Non-pigmented ciliary epithelial cell (primary cell): ENCODE data around the gene NAP1L5.

Source experiments
- DNase-seq: peaks from one replicate; pipeline ENCODE4 v3.0.0-alpha.2; 2010; ENCODE audit warnings: low read depth

Gene NAP1L5

DNA sequence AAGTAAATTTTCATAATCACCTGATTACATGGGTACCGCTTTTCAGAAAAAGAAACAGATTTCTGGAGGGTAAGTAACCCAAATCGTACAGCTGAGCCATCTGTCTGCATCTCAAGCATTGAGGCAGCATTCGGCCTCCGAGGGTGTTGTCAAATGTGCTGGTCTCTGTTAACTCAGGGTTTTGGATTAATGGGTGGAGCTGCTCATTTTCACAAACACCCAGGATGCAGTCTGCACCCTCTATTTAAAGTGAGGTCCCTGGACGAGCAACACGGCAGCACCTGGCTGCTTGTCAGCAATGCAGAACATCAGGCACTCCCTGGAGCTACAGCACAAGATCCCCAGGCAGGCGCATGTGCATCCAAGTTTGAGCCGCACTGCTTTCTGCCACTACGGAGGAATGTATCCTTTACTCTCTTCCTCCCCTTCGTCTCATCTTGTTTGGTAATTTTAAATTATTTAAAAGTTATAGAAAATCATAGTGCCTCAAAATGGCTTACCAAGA is 24.7 kb upstream of the NAP1L5 start:
- DNase-seq, result no peak

DNA sequence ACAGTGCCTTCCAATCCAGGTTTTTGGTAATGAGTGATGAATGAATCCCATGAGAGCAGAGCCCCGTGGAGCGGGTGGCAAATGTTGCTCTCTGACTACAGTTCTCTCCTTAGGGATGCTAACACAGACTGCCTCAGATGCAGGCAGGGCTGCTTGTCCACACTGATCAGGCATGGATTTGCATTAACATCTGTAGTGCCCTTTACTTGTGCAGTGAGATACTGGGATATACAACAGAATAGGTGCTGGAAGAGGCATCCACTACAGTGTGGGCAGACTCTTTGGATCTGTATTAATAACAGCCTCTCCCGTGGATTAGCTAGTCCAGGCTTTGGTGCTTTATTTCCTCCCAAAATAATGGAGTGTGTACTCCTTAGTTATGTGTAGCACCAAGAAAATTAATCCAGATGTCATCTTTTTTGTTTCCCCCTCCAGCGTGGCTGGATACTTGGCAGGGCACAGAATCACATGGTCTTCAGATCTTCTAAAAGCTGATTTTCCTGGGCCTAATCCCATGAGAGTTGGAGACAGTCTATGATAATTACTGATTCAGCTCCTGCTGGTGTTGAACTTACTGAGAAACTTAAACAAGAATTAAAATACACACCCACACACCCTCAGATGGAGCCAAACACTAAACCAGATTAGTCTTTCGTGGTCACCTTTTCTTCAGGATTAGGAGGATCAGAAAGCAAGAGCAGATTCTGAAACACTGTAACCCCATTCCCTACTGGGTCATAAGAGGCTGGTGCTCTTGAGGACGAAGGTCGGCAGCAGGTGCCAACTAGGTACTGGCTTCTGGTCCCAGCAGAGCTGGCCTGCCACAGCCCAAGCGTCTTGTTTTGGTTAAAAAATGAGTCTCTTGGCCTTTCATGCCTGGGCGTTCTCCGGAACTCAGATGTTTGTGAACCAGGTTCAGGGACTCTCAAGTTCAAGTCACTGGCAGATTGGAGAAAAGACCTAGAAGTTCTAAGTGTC is 23.1 kb upstream of the NAP1L5 start:
- DNase-seq, result no peak

DNA sequence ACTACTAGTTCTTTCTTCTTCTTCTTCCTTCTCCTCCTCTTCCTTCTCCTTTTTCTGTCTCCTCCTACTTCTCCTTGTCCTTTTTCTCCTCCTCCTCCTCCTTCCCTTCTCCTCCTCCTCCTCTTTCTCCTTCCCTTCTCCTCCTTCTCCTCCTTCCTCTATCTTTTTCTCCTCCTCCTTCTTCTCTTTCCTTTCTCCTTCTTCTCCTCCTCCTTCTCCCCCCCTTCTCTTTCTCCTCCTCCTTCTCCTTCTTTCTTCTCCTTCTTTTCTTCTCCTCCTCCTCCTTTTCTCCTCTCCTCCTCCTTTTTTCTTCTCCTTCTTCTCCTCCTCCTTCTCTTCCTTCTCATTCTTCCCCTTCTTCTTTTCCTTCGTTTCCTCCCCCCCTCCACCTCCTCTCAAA is 21.8 kb upstream of the NAP1L5 start:
- no peak for DNase-seq

DNA sequence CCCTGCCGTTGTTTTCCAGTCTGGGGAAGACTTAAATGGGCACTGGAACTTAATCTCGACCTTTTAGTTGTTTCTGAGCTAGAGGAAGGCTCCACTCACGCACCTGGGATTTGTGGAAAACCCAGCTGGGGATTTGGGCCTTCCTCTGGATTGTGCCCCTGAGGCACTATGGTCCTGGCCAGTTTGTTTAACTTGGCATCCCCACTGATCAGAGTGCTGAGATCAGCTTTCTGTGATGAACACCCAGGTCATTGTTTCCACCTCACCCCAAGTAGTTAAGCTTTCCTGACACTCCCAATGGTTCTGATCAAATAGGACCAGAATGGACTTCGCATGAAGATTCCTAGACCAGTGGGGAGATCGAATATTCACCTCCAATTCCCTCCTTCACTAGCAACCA is 20.5 kb upstream of the NAP1L5 start:
- no peak for DNase-seq

DNA sequence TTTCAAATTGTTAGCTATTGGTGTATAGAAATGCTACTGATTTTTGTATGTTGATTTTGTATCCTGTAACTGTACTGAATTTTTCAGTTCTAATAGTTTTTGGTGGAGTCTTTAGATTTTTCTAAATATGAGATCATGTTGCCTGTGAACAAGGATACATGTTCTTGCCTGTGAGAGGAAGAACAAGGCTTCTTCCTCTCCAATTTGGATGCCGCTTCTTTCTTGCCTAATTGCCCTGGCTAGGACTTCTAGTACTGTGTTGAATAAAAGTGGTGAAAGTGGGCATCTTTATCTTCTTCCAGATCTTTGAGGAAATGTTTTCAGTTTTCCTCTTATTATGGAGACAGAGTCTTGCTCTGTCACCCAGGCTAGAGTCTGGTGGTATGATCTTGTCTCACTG is 16.2 kb upstream of the NAP1L5 start:
- DNase-seq, result no peak

DNA sequence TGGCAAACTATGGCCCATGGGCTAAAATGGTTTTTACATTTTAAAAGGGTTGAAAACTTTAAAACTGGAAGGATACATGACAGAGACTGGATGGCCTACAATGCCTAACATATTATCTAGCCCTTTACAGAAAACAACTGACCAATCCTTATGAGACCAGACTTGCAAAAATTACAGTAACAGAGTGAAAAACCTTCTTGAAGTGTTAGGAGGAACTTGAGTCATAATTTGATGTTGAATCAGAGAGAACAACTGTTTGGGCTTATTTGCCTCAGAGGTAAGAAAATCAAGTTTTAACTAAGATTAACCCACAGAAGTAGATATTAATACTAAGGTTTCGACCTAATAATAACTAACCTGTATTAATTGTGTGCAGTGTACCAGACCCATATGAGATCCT is 12.4 kb upstream of the NAP1L5 start:
- DNase-seq, result no peak

DNA sequence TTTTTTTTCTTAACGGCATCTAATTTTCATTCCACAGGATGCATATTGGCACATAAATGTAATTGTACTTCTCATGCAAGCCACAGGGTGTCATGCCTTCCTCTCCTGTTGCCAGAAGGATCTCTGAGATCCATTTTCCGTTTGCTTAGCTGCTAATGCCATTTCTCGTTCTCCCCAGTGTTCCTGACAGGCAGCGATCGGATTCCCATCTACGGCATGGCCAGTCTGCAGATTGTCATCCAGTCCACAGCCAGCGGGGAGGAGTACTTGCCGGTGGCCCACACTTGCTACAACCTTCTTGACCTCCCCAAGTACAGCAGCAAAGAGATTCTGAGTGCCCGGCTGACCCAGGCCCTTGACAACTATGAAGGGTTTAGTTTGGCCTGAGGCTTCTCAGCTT is 8.9 kb upstream of the NAP1L5 start:
- DNase-seq, result peak; percentile 28

DNA sequence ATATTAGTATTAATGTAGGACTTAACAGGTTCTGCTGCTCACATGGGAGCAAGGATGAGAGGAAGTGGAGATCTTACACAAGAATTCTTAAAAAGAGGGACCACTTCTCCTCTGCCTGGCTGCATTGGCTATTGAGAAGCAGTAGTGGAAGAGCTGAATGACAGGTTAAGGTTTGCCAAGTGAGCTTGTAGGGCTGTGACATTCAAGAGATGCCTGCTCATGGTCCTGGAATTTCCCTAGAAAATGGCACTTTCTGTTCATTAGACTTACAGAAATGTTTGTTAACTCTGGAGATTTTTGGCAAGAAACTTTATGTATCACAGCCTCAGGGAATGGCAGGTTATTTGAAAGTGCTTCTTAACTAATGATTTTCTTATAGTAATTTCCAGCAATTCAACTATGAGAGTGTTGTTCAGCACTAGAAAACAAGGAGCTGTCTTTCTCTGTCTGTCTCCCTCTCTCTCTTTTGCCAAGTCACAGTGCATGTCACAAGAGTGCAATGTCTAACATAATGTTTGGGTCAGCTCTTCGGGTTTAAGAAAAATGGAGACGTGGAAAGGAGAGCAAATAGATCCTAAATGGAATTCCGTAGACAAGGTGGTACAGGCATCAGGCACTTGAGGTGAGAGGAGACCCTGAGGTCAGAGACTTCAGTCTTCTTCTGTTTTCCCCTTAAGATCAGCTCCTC is 8.3 kb upstream of the NAP1L5 start:
- DNase-seq, result no peak

DNA sequence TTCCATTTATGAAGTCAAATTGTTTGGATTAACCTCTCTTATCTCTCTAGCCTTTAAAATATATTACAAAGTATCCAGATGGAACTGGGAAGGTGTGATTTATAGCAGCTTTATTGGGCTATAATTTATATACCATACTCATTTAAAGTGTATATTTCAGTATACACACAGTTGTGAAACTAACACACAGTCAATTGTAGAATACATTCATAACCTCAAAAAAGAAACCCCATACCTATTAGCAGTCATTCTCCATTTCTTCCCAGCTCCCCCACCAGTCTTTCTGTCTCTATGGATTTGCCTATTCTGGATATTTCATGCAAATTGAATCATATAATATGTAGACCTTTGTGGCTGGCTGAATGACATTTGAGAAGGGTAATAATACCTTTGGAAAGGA is 7.6 kb upstream of the NAP1L5 start:
- DNase-seq, result no peak

DNA sequence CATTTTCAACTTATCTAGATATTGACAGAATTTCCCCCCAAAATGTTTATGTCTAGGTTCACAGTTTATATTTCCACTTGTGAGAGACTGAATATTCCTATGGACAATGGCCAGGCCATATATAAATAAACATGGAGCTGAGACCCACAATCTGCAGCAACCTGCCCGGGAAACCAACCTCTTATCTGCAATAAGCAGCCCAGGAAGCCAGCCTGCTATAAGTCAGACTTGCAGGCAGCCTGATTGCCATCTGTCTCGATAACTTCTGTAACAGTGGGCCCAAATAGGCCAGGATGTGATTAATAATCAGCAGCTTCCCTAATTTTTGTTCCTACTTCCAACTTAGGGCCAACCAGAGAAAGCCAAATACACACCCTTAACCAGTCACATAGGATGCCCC is 5.2 kb upstream of the NAP1L5 start:
- DNase-seq, result no peak

DNA sequence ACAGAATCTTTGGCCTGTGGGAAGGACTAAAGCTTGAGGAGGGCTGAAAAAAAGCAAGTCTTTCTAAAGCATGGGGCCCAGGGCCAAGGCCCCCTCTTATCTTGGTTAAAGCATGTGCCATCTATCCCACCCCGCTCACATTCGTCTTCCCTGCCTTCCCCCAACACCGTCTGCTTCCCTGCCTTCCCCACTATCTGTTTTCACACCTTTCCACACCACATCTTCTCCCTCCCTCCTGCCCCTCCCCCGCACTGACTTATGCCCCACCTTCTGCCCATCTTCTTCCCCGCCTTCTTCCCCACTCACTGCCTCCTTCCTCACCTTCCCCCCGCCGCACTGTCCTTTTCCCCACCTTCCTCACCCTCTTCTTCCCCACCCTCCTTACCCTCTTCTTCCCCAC is 890 bp upstream of the NAP1L5 start:
- no peak for DNase-seq

DNA sequence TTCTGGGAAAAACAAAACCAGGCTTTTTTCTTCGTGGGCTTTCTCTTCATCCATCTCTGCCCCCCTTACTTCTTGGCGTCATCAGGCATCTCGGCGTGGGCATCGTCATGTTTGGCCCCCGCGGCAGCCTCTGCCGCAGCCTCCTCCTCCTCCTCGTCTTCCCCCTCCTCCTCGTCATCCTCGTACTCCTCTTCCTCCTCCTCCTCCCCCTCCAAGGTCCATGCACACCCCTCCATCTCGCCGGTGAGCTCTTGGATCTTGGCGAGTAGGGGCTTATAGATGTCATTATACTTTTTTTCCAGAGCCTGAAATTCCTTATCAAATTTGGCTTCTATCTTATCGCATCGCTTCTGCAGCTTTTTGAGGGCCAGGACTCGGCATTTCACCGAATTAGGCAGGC is 488 bp downstream of the NAP1L5 start:
- DNase-seq, result no peak

DNA sequence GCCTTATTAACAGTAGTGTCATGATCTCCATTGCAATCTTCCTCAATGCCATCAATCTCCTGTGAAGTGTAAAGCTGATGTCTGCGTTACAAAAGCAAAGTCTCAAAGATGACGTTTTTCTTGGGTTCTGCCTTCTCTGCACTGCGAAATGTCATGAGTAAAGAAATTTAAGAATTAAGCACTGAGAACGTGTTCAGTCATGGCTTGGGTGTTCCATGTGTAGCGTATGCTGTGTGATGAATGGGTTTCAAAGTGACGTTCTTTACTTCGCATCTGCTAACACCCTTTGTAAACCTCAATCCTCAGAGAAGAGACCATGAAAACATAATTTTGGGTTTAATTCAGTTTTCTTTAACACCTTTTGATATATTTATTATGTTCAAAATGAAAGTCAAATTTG is 999 bp downstream of the NAP1L5 start:
- DNase-seq, result no peak

DNA sequence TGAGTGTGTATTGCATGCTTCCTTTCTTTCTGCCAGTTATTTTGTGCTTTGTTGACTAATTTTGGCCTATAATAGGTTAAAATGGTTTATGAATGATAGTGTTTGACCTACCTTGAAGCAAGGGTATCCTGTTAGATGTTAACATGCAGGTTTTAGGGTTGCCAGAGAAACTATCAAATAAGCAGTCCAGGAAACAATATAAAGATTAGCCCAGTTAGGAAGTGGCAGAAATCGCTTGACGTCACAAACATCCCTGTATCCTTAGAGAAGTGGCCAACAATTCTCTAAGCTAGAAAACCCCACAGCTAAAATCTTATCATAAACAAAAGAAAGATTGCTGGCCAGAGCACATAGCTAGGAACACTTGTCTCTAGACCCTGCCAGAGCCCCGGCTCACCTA is 3.8 kb downstream of the NAP1L5 start:
- no peak for DNase-seq

DNA sequence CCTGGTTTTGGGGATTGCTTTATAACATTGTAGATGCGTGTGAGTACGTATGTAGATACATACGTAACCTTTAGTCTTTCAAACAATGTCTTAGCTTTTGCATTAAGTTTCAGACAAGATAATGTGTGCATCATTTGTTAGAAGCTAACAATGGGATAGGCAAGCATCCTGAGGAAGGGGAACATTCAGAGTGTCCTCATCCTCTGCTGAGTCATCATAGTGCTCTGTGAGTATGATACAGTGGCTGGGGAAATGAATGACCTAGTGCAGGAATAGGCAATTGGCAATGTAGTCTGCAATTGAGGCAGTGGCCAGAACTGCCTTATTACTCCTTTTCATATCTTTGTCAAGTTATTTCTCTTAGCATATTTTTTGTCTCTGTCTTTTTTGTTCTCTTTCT is 7.3 kb downstream of the NAP1L5 start:
- no peak for DNase-seq

DNA sequence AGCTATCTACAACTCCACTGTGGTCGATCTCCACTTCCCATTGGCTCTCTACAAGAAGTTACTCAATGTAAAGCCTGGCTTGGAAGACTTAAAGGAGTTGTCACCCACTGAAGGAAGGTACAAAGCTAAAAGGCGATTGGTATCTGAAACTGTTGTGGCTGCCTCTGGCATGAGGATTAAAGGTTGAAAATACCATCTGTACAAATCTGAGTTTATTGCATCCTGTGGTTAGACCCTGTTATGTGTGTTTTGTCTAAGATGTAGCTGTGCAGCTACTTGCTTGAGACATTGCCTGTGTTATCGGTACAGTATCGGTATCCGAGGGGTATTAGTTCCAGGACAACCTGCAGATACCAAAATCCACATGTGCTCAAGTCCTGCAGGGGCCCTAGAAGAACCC is 16.4 kb downstream of the NAP1L5 start:
- DNase-seq, result no peak

DNA sequence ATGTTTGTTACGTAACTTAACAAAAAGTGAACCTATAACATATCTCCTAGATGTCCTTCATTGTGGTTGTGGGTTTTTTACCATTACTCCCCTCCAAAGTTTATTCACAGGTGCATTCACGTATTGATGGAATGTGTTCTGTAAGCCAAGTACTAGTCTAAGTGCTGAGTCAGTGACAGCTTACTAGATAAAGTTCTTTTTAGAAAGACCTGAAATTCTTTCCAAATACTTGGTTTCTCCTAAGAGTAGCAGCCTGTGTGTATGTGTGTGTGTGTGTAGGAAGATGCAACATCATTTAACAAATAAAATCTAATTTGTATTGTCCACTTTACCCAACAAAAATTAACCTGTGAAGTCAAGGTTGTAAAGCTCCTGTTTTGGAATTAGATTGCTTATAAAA is 22.1 kb downstream of the NAP1L5 start:
- no peak for DNase-seq

DNA sequence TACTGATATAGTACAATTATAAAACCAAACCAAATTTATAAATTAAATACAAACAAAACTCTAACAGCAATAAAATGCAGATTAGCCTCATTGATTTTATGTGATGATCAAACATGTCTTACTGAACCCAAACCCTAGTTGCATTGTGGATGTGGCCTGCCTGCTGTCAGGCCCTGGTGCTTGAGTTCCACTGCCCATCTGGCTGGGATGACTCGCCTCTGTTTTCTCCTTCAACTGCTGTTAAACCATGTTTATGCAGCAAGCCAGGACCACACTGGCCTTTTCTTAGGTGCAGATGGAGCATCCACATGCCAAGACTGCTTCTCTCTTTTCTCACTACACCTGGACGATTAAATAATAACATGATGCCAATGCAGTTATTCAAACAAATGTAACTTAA is 22.6 kb downstream of the NAP1L5 start:
- no peak for DNase-seq

DNA sequence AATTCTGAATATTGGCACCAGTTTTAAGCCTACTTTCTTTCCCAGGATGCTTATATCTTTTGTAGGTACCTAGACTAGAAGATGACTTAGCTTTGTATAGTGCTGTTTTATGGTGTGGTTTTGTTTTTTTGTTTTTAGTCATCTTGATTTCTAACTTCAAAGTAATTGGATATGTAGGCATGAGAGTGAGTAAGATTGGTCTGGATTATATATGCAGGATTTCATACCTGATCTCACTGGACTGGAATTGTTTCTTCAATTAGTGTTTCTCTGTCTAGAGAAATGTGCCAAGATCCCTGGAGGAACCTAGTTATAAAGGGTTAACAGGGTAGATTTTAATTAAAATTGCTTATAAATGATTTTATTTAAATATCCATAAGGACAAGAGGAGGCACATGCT is 23.1 kb downstream of the NAP1L5 start:
- DNase-seq, result no peak

DNA sequence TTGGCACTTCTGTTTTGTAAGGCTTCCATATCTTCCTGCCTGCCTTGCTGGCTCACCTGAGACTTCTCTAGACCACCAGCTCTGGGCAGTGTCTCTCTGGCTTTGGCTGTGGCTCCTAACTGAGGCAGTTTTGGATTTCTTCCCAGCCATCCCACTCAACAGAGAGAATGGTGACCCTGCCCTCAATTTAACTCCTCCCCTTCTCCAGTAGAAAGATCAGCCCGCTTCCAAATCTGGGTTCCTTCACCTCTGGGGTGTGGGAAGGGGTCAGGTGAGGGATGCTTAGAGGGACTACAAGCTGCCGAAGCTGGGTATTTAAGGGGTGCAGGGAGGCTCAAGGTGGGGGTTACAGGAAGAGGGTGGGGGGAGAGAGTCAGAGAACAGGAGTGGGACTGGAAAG is 23.7 kb downstream of the NAP1L5 start:
- DNase-seq, result no peak

DNA sequence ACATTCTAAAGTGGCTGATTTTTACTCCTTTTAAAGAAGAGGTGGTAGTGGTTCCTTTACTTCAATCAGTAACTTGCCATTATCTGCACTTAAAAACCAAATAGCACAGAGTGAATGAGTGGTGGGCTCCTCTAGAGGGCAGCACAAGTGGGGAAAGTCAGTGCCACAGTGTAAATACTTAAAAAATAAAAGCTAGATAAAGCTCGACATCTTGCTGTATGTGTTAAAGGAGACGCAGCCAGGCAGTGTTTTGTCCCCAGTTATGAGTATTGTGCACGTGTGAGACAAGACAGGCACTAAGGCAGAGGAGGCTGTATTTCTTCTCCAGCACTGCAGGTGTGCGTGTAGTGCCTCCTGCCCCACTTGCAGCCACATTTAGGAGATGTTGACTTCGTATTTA is 24.6 kb downstream of the NAP1L5 start:
- no peak for DNase-seq

DNA sequence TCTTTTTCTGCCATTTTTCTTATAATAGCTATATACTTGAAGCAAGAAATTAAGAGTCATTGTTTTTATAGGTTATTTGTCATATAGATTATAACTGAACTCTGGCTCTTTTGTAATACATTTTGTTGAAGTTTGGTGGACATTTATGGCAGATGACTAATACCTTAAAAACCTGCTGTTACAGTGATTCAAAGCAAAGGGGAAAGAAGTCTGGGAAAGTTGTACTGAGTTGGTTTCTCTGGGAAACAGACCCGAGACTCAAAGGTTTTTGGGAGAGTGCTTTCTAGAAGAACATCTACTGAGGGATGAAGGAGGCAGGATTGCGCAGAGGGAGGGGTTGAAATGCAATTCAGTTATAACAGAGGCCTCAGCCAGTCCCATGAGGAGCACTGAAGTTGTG is 35.9 kb downstream of the NAP1L5 start:
- DNase-seq, result peak; percentile 52
